ENCODE data around the gene INSIG2.
A peak's percentile ranks its signal among the peaks of the same experiment; 100 is the strongest.

Gene INSIG2

DNA sequence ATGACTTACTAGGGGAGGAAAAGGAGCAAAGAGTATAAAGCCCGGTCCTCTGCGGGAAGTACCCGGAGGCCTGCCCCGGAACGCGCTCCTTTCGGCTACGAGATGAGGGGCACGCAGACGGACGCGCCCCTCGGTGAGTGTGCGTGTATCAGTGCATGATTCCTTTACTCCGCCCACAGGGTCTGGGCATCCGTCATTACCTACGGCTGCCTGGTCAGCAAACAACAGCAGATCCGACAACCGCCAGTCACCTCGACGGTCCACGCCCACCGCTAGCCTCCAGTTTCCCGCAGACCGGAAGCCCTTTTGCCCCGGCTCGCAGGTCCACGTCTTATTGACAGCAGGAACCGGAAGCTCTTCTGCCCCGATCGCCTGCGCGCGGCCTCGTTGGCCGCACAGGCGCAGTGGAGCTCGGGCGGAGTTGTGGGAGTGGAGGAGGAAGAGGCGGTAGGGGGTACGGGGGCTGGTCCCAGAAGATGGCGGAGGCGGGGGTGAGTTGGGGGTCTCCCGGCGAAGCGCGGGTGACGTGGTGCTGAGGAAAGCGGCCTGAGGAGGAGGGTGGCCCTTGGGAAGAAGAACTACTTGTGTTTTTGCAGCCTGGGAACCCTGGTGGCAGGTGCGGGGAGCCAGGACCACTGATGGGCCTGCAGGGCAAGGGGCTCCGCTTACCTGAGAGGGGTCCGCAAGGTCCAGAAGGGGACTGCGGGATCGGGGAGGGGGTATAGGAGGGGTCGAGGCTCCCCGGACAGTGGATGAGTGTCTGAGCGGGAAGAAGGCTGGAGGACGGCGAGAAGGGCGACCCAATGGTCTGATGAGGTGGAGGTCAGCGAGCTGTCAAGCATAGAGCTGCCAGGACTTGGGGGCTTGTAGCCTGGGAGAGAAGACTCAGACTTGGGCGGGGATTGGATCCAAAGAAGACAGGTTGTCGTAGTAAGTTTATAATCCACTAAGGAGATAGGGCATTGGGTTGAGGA is at the start of gene INSIG2:
Gene INSIG2 (plus strand): TSS at position 421 of the 974 bp plus-strand sequence. CDS start 8,086 bp downstream, outside the sequence.
- peak; percentile 97 for DNase-seq

- DNase-seq: no peak
Measured at GRCh38 chr2:118040891-118041290, 47.4 kb upstream of the INSIG2 start.

DNA sequence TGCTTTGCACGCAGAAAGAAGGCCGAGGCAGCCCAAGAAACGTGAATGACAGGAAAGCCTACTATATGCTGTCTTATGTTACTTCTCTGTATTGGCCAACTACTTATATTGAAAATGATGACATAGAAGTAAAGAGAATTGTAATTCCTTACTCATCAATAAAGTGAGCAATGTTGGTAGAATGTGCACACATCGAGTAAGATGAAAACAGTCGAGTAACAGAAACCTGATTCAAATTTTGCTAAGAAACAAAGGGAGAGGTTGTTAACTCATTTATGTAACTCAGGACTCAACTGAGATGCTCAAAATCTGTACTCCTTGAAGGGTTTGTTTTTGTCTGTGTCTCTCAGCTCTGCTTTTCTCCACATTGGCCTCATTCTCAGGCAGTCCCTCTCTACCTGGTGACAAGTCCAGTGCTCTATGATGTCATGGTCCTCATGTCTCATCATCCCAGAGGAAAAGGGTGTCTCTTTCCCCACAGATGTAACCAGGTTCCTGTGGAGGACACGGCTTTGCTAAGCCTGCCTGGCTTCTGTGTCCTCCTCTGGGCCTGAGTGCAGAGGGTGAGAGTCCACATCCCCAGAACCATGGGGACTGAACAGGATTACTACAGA is 44.1 kb upstream of the INSIG2 start:
- no peak for DNase-seq

DNA sequence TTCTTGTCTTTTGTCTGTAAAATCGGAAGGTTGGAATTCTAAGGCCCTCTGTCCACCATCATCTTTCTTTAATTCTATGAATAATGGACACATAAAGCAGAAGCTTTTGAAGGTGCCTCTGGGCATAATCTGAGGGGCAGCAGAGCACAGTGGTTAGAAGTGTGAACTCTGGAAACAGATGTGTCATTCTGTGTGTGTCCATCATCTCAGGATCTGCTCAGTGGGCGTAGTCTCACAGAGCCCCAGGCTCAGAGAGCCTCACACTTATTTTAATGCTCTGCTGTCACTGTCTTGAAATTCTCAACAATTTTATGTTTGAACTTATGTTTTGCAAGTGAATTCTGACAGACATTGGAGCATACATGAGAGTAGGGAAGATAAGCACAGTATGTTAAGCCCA is 43.4 kb upstream of the INSIG2 start:
- DNase-seq: no peak

GRCh38 chr2:118045286-118045685 is 43.0 kb upstream of the INSIG2 start:
- no peak for DNase-seq

- DNase-seq: peak; percentile 35
Measured at GRCh38 chr2:118046634-118047210, 41.5 kb upstream of the INSIG2 start.

DNA sequence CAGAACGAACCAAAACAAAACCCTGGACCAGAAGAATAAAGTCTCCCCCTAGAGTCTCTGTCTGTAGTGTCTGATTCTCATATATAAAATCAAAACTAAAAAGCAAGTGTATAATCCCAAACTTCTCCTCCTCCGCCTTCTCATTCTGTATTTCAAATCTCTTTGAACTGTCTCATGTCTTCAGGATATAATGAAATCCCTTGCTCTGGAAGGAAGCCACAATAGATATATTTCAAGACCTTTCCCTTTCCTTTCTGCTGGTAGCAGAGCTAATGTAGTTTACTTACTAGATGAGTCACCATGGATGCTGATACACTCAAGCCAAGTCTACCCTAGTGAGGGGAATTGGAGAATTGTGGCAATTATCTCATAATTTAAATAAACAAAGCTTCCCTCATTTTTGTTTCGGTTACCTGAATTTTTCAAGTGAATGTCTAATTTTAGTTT is 40.9 kb upstream of the INSIG2 start:
- peak; percentile 18 for DNase-seq

GRCh38 chr2:118048401-118048800 is 39.9 kb upstream of the INSIG2 start:
- DNase-seq: peak; percentile 7

- no peak for DNase-seq
Measured at GRCh38 chr2:118049140-118049815, 39.0 kb upstream of the INSIG2 start.

DNA sequence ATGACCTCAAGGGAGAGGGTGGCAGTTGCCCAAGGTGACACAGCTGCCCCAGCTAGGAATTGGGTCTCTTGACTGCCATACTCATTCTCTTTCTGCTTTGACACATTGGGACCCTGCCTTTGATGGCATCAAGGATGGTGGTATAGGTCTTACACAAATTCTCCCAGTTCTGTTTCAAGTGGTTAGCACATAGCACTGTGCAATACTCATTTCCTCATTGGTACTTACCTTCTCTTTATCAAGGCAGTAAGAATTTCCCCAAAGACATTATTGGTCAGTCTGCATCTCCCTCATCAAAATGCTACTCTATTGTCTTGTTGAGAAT is 38.5 kb upstream of the INSIG2 start:
- no peak for DNase-seq

GRCh38 chr2:118050386-118050785 is 37.9 kb upstream of the INSIG2 start:
- DNase-seq: peak; percentile 39

DNA sequence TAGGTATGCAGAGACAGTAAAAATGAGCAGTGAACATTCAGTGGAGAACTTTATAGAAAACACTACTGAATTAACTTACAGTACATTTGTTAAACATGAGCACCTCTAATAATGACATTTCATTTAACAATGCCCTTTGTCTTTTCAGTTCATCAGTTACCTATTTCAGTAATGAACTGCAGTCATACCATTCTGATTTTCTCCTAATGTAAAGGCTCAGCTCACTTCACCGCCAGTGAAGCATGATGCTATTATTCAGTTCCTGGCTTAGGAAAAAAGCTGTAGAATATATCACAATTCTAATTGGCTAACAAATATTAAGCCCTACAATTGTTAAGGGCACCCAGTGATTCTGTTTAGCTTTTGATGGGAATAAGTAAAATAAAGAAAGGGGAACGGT is 37.3 kb upstream of the INSIG2 start:
- no peak for DNase-seq

GRCh38 chr2:118051826-118052358 is 36.4 kb upstream of the INSIG2 start:
- DNase-seq: no peak

DNA sequence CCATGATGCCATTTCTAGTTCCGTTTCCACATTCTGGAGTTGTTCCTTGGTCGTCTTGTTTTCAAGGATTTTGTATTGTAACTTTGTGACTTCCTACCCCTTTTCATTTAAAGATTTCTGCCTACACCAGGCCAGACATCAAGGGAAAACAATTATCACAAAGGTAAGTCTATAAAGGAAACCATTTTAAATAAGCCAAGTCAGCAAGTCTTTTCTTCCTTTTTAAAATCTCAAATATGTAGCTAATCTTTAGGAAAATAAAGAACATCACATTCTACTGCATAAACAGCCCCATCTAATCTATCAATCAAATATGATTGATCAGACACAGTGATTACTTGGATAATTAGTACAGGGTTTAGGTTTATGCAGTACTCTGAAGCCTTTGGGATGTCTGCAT is 35.8 kb upstream of the INSIG2 start:
- no peak for DNase-seq

DNA sequence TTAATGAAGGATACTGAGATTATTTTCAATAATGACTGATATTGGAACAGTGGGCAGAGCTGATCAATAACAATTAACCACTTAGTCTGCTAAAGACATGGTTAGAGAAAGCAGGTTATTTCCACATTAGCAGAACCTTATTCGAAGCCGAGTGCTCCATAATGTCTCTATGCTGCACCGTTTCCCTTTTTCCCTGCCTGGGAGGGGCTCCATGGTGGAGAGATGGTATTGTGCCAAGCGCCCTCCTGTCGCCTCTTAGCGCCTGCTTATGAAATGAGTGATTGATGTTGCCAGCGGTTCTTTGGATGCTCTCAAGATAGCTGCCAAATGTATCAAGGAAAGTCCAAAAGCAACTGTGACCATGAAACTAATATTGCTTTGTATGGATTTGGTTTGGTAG is 34.6 kb upstream of the INSIG2 start:
- no peak for DNase-seq

GRCh38 chr2:118054213-118055008 is 33.9 kb upstream of the INSIG2 start:
- DNase-seq: no peak

DNA sequence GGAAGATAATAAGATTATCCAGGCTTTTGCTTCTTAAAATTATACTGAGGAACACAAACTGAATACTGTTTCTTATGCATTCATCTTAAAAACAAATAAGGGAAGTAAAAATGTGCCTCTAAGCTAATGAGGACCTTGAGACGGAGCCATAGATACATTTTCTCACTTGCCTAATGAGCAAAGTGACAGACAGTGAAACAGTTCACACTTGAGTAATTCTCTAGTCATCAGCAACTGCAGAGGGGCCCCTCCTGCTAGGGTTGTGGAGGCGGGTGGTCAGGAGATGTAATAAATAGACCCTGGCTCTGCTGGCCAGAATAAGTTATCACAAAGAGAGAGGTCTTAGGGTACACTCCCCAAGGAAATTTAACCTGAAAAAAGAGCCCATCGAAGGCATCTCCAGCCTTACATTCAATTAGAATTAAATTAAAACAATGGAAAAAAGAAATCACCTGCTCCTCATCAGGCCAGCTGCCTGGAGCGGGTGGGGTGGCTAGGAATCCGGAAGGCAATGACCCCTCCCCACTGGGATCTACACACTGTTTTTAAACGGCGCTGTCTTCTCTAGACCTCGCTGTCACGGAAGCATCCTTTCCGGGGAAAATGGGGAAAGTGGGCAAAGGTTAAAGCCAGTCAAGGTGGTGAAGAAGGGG is 32.6 kb upstream of the INSIG2 start:
- no peak for DNase-seq

DNA sequence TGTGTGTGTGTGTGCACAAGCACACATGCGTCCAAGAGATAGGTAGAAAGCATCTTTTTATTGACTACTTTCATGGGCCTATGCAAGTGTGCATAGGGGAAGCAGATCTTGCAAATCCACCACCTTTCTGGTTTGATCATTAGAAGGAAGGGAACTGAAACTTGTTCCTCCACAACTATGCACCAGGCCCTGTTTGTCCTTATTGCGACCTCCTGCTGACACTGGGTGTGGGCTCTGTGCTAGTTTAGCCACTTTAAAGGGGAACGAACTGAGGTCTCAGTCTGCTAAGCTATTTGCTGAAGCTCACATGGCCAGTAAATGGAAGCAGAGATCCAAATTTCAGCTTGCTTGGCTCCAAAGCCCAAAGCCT is 32.1 kb upstream of the INSIG2 start:
- no peak for DNase-seq

- no peak for DNase-seq
Measured at GRCh38 chr2:118056801-118057200, 31.5 kb upstream of the INSIG2 start.

DNA sequence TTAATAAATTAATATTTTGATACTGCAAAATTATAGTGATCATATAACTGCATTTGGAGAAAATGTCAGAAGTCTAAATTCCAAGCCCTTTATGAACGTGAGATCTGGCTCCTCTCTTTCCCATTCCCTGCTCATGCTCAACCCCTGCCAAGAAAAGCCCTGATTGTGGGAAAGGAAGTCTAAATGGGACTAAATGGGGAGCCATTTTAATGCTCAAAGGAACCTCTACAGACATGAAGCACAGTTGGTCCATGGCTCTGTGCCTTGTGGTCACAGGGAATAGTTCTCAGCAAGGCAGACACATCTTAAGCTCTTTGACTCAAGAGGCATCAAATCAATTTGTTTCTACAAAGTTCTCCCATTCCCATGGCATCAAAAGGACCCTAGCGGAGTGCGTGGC is 29.3 kb upstream of the INSIG2 start:
- no peak for DNase-seq

DNA sequence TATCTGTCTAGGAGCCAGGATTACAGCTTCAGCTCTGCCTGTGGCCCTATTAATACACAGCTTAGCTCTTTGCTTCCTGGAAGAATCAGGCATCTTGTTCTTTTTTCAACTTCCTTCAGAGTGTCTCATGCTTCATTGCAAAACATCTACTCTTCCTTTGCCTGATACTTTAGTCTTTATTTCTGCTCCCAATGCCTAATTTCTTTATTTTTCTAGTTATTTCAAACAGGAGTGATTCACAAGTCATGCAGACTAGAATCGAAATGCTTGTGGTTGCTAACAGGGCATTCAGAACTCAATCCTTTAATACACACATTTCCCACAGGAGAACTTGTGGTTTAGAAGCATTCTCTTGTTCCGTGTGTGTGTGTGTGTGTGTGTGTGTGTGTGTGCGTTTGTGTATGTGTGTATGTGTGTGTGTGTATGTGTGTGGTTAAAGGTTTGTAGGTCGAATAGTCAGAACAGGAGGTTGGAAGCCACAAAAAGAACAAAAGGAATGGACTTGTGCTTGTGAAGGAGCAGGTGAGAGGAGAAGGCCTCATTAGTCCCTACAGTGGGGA is 28.3 kb upstream of the INSIG2 start:
- peak; percentile 34 for DNase-seq
